Right lobe of liver (tissue), 4 donors: ENCODE results near the gene DLGAP4.

Experiments
- POLR2A ChIP-seq: fragments of 450-650 bp; IDR thresholded peaks from one replicate; pipeline ENCODE4 v1.6.1; 2017; ENCODE audit warnings: antibody characterized with exemption, mild to moderate bottlenecking
- TF ChIP-seq, protein P1 (sequence below), 4 donors: fragments of 200-600 bp in 3 of 4; fragments of 450-650 bp in 1 of 4; IDR thresholded peaks; one replicate each; pipeline versions ENCODE4 v1.5.1 to v1.8.0; 2016 to 2022; ENCODE audit warnings: antibody characterized with exemption in 4 of 4, mild to moderate bottlenecking in 2 of 4
- donor health status: DM: no; HTN: no; CAD: no.
- donor health status: DM: no; HTN: no; CAD: no.
- donor health status: DM: no; HTN: yes; CAD: no.

GRCh38 chr20:36544134-36545018 lies 238.2 kb downstream of the DLGAP4 start:
- TF ChIP-seq, protein P1, sequence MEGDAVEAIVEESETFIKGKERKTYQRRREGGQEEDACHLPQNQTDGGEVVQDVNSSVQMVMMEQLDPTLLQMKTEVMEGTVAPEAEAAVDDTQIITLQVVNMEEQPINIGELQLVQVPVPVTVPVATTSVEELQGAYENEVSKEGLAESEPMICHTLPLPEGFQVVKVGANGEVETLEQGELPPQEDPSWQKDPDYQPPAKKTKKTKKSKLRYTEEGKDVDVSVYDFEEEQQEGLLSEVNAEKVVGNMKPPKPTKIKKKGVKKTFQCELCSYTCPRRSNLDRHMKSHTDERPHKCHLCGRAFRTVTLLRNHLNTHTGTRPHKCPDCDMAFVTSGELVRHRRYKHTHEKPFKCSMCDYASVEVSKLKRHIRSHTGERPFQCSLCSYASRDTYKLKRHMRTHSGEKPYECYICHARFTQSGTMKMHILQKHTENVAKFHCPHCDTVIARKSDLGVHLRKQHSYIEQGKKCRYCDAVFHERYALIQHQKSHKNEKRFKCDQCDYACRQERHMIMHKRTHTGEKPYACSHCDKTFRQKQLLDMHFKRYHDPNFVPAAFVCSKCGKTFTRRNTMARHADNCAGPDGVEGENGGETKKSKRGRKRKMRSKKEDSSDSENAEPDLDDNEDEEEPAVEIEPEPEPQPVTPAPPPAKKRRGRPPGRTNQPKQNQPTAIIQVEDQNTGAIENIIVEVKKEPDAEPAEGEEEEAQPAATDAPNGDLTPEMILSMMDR (IDR thresholded peaks at IDR 0.05), result no peak
- TF ChIP-seq POLR2A, result no peak
